ENCODE data around the gene FBXO7. TPM values are rescaled to one million over a fixed set of nuclear protein-coding genes. Genes with fewer than 3 reads are reported as not detected.

The FBXO7 gene
- 62.7 and 68.5 TPM in 2 replicates for total RNA-seq (2014; rRNA removed; shearing (Covaris generic))
- 32.7 and 38.6 TPM in 2 replicates for polyA plus RNA-seq (2016; fragmentation: Nextera tagmentation; extraction: Ambion mirVana)
- long read RNA-seq, transcript FBXO7-201 (9 exons, 2,195 nt) = major isoform, 53 of 76 reads
- long read RNA-seq, transcript FBXO7-204 (9 exons, 1,921 nt) = minor isoform, 5 of 76 reads
- long read RNA-seq, partial matches to known transcripts = 6 of 76 reads
- long read RNA-seq, other reads (novel, unspliced or antisense) = 6 of 76 reads

DNA sequence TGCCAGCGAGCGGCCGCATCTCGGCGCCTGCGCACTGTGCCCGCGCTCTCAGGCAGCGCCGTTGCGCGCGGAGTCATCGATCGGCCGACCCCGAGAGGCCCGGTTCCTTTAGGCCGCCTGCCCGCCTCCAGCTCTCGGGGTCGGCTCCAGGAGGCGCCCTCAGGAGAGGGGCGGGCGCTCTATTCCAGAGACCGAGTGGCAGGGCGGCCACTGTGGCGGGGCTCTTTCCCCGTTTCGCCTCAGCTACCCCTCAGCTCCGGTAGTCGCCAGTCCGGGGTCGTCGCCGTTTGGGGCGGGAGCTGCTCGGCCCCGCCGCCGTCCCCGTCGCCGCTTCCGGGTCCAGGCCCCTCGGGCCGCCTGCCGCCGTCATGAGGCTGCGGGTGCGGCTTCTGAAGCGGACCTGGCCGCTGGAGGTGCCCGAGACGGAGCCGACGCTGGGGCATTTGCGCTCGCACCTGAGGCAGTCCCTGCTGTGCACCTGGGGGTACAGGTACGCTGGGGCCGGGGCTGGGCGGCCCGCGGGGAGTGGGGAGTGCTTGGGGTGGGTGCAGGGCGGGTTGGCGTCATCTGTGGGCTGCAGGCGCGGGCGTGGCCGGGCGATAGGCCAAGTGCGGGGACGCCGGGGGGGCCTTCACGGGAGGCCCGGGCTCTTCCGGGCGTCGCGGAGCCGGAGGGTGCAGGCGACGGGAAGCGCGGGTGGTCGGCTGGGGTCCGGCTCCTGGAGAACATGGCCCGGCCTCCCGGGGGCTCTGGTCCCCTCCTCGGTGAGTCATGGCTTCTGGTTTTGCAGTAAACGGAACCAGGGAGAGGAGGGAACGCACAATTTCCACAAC, at the start of gene FBXO7:
Gene FBXO7, plus strand, starts transcription at position 177 of the 833 bp plus-strand sequence. Its CDS starts 192 bp downstream, at position 369.
- Mint-ChIP-seq H3K27me3 (ENCODE audit: insufficient read depth, low read depth, poor library complexity) (peaks cover 4% of the 10 kb centered on the region), H3K4me1 (peaks cover 4% of the 10 kb centered on the region; the same call in 2 of the 3 replicates)
- peak; percentile 90 for ATAC-seq

More for the DNA sequence above, at the start of gene FBXO7:
- H2AFZ ChIP-seq = peak within 1 kb of the TSS; percentile 99
- no peaks in the 10 kb centered on the region for H3K27me3 ChIP-seq (ENCODE audit: insufficient read depth)
- H3K36me3 Mint-ChIP-seq (ENCODE audit: low read depth) = no peaks in the 10 kb centered on the region; the same call in 2 of the 3 replicates
- peak within 1 kb of the TSS; percentile 65 for H3K4me3 ChIP-seq
- DNase-seq (ENCODE audit: low spot score) = peak; percentile 94
- H4K20me1 ChIP-seq (replicated peaks; ENCODE audit: insufficient read depth) = peaks cover 29% of the 10 kb centered on the region
- H3F3A ChIP-seq (replicated peaks; ENCODE audit: low read depth) = no peaks in the 10 kb centered on the region
- TF ChIP-seq, protein P1, sequence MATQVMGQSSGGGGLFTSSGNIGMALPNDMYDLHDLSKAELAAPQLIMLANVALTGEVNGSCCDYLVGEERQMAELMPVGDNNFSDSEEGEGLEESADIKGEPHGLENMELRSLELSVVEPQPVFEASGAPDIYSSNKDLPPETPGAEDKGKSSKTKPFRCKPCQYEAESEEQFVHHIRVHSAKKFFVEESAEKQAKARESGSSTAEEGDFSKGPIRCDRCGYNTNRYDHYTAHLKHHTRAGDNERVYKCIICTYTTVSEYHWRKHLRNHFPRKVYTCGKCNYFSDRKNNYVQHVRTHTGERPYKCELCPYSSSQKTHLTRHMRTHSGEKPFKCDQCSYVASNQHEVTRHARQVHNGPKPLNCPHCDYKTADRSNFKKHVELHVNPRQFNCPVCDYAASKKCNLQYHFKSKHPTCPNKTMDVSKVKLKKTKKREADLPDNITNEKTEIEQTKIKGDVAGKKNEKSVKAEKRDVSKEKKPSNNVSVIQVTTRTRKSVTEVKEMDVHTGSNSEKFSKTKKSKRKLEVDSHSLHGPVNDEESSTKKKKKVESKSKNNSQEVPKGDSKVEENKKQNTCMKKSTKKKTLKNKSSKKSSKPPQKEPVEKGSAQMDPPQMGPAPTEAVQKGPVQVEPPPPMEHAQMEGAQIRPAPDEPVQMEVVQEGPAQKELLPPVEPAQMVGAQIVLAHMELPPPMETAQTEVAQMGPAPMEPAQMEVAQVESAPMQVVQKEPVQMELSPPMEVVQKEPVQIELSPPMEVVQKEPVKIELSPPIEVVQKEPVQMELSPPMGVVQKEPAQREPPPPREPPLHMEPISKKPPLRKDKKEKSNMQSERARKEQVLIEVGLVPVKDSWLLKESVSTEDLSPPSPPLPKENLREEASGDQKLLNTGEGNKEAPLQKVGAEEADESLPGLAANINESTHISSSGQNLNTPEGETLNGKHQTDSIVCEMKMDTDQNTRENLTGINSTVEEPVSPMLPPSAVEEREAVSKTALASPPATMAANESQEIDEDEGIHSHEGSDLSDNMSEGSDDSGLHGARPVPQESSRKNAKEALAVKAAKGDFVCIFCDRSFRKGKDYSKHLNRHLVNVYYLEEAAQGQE (IDR thresholded peaks at IDR 0.05; ENCODE audit: unreplicated experiment) = no peak
- TF ChIP-seq POLR2AphosphoS5 (IDR thresholded peaks at IDR 0.05; ENCODE audit: low read depth) = peak; percentile 78
- TF ChIP-seq, protein P2, sequence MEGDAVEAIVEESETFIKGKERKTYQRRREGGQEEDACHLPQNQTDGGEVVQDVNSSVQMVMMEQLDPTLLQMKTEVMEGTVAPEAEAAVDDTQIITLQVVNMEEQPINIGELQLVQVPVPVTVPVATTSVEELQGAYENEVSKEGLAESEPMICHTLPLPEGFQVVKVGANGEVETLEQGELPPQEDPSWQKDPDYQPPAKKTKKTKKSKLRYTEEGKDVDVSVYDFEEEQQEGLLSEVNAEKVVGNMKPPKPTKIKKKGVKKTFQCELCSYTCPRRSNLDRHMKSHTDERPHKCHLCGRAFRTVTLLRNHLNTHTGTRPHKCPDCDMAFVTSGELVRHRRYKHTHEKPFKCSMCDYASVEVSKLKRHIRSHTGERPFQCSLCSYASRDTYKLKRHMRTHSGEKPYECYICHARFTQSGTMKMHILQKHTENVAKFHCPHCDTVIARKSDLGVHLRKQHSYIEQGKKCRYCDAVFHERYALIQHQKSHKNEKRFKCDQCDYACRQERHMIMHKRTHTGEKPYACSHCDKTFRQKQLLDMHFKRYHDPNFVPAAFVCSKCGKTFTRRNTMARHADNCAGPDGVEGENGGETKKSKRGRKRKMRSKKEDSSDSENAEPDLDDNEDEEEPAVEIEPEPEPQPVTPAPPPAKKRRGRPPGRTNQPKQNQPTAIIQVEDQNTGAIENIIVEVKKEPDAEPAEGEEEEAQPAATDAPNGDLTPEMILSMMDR (conservative IDR thresholded peaks at IDR 0.05; ENCODE audit: low read depth in 2 of 2) = peak; percentile 9 to 38; a peak in 2 of 4 replicates
- TF ChIP-seq, protein P3, sequence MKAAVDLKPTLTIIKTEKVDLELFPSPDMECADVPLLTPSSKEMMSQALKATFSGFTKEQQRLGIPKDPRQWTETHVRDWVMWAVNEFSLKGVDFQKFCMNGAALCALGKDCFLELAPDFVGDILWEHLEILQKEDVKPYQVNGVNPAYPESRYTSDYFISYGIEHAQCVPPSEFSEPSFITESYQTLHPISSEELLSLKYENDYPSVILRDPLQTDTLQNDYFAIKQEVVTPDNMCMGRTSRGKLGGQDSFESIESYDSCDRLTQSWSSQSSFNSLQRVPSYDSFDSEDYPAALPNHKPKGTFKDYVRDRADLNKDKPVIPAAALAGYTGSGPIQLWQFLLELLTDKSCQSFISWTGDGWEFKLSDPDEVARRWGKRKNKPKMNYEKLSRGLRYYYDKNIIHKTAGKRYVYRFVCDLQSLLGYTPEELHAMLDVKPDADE (IDR thresholded peaks at IDR 0.05) = peak; percentile 23; the same call in 1 of the 2 replicates
- no peak for TF ChIP-seq CREB1 (CRISPR knock-in tag; IDR thresholded peaks at IDR 0.05; ENCODE audit: low read depth)
- peak within 1 kb of the TSS; percentile 81 for H3K4me3 Mint-ChIP-seq
- H3K9me2 ChIP-seq (ENCODE audit: insufficient read depth) = no peaks in the 10 kb centered on the region
- H3K27ac ChIP-seq (ENCODE audit: low read depth) = peak within 1 kb of the TSS; percentile 27; the same call in 1 of the 2 replicates
- H3K4me1 ChIP-seq (ENCODE audit: insufficient read depth) = peaks cover 12% of the 10 kb centered on the region; the same call in 1 of the 2 replicates
- H3K27ac Mint-ChIP-seq = peak within 1 kb of the TSS; percentile 57; the same call in 1 of the 2 replicates
- no peaks in the 10 kb centered on the region for H3K9me3 Mint-ChIP-seq
- H3K4me2 ChIP-seq = peak within 1 kb of the TSS; percentile 80
- H3K36me3 ChIP-seq (ENCODE audit: insufficient read depth) = no peaks in the 10 kb centered on the region
- peaks cover 46% of the 10 kb centered on the region for H3K79me2 ChIP-seq (replicated peaks; ENCODE audit: insufficient read depth)
